ENCODE data around the gene BASP1. TPM values are rescaled to one million over a fixed set of nuclear protein-coding genes. Genes with fewer than 3 reads are reported as not detected.
"Not testable (repeated sequence)": the region's sequence is repeated elsewhere in the genome, so short reads cannot be mapped to it uniquely, and the experiment has no call there.

The BASP1 gene
- total and polyA plus RNA-seq, 12 donors = 7.0 to 24.9 (median 12.7) TPM

DNA sequence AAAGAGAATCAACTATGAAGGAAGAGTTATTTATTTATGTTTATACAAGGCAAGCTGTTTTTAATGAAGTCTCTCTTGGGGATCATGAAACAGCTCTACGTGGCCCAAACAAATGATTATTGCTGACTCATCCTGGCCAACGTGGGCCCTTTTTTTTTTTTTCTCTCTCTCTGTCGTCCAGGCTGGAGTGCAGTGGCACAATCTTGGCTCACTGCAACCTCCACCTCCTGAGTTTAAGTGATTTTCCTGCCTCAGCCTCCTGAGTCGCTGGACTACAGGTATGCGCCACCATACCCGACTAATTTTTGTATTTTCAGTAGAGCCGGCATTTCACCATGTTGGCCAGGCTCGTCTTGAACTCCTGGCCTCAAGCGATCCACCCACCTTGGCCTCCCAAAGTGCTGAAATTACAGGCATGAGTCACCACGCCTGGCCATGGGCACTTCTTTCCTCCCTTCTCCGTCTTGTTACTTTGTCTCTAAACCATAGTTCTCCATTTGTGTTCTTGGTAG is 98.3 kb downstream of the BASP1 start:
- 66 to 78% (median 73%) methylated on average over 11 of the region's 11 CpGs for WGBS, 4 donors
- no peak overlapping the region for H3K4me3 ChIP-seq
- intact Hi-C loops (cut with DNase I) = no loop called here
- TF ChIP-seq POLR2A (IDR thresholded peaks at IDR 0.05) = no peak
- TF ChIP-seq, protein P1, sequence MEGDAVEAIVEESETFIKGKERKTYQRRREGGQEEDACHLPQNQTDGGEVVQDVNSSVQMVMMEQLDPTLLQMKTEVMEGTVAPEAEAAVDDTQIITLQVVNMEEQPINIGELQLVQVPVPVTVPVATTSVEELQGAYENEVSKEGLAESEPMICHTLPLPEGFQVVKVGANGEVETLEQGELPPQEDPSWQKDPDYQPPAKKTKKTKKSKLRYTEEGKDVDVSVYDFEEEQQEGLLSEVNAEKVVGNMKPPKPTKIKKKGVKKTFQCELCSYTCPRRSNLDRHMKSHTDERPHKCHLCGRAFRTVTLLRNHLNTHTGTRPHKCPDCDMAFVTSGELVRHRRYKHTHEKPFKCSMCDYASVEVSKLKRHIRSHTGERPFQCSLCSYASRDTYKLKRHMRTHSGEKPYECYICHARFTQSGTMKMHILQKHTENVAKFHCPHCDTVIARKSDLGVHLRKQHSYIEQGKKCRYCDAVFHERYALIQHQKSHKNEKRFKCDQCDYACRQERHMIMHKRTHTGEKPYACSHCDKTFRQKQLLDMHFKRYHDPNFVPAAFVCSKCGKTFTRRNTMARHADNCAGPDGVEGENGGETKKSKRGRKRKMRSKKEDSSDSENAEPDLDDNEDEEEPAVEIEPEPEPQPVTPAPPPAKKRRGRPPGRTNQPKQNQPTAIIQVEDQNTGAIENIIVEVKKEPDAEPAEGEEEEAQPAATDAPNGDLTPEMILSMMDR (IDR thresholded peaks at IDR 0.05) = no peak
- peaks cover 0 to 6% of the 10 kb centered on the region in 2 donors for H3K4me1 ChIP-seq (replicated peaks in 1 of 2)
- no peak overlapping the region for H3K27ac ChIP-seq
- H3K9me3 ChIP-seq (replicated peaks in 1 of 3) = no peaks in the 10 kb centered on the region
- H3K36me3 ChIP-seq (replicated peaks in 1 of 2) = no peaks in the 10 kb centered on the region
- no peak for DNase-seq
- H3K27me3 ChIP-seq = no peaks in the 10 kb centered on the region

DNA sequence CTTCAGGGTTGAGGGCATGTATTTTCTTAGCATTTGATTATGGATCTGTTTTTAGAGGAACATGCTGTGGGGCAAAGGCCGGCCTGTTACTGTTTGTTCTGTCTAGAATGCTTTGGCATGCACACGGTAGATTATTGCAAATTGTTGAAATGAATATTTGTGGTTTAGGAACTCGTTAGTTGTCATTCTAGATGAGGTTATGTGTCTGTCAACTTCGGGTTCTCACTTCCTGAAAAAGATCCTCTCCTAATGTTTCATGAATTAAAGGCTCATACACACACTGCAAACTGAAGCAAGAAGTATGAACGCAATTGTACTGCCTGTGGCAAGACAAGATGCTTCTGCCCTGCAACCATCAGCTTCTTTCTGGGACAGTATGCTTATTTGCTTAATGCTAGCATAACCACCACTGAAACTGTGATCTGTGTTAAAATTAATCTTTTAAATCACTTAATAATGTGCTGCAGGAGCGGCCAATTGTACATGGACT is 99.6 kb downstream of the BASP1 start:
- TF ChIP-seq, protein P1 (IDR thresholded peaks at IDR 0.05) = no peak
- TF ChIP-seq POLR2A (IDR thresholded peaks at IDR 0.05) = no peak
- H3K4me1 ChIP-seq (replicated peaks in 1 of 2) = peaks cover 0 to 6% of the 10 kb centered on the region in 2 donors
- no peaks in the 10 kb centered on the region for H3K27me3 ChIP-seq
- H3K9me3 ChIP-seq (replicated peaks in 1 of 3) = no peaks in the 10 kb centered on the region
- no peaks in the 10 kb centered on the region for H3K36me3 ChIP-seq (replicated peaks in 1 of 2)
- peak overlapping the region in 1 of 5 donors; percentile 39 for H3K27ac ChIP-seq
- H3K4me3 ChIP-seq = no peak overlapping the region
- 45 to 59% (median 51%) methylated on average over 6 of the region's 6 CpGs for whole genome bisulfite sequencing, 4 donors
- DNase-seq = no peak
- intact Hi-C loops (cut with DNase I) = no loop called here

DNA sequence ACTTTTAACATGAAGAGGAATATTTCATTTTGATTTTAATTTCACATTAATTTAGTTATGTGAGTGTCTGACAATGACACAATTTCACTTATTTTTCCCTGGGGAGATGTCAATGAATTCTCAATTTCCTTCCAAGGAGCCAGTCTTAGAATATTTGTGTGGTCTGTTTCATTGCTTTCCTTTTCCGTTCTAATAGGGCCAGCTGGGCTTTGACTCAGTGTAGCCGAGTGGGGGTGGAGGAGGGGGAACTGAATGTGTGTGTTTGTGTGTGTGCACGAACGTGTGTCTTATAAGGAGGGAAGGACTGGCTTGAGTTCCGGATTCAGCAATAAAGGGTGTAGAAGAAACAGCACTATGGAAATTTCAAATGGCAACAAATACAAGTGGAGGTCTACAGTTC is 100.0 kb downstream of the BASP1 start:
- WGBS, 4 donors = 51 to 59% (median 55%) methylated on average over 5 of the region's 5 CpGs
- intact Hi-C loops (cut with DNase I) = no loop called here
- Histone ChIP-seq H3K36me3 (replicated peaks in 1 of 2) (no peaks in the 10 kb centered on the region), H3K27me3 (no peaks in the 10 kb centered on the region), H3K4me3 (no peak overlapping the region), H3K27ac (peak overlapping the region in 1 of 5 donors; percentile 39), H3K9me3 (replicated peaks in 1 of 3) (no peaks in the 10 kb centered on the region), H3K4me1 (replicated peaks in 1 of 2) (peaks cover 0 to 6% of the 10 kb centered on the region in 2 donors)
- DNase-seq = no peak
- TF ChIP-seq, protein P1 (IDR thresholded peaks at IDR 0.05) = no peak
- no peak for TF ChIP-seq POLR2A (IDR thresholded peaks at IDR 0.05)

DNA sequence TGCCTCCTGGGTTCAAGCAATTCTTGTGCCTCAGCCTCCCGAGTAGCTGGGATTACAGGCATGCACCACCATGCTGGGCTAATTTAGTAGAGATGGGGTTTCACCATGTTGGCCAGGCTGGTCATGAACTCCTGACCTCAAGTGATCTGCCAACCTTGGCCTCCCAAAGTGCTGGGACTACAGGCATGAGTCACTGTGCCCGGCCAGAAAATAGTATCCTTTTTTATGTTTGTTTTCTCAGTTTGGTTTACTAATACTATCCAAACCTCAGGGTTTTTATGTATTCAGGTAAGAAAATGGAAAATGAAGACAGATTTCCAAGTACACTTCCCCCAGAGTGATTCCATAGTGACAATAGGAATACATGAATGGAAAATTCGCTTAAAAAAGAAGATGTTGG is 101.7 kb downstream of the BASP1 start:
- H3K9me3 ChIP-seq (replicated peaks in 1 of 3); H3K4me3 ChIP-seq; H3K36me3 ChIP-seq (replicated peaks in 1 of 2); DNase-seq; H3K27me3 ChIP-seq; intact Hi-C loops (cut with DNase I); H3K4me1 ChIP-seq (replicated peaks in 1 of 2); H3K27ac ChIP-seq: not testable (repeated sequence)
- WGBS, 4 donors = 59 to 70% (median 68%) methylated on average over 3 of the region's 3 CpGs
